Stimulated activated naive CD4-positive, alpha-beta T cell (primary cell): ENCODE data around the gene IMP4.
A peak's percentile ranks its signal among the peaks of the same experiment; 100 is the strongest.

Experiments
- DNase-seq, 6 experiments: peaks; one replicate each; lab custom pipeline; 2025; lab: John Stamatoyannopoulos, UW

IMP4 gene

DNA sequence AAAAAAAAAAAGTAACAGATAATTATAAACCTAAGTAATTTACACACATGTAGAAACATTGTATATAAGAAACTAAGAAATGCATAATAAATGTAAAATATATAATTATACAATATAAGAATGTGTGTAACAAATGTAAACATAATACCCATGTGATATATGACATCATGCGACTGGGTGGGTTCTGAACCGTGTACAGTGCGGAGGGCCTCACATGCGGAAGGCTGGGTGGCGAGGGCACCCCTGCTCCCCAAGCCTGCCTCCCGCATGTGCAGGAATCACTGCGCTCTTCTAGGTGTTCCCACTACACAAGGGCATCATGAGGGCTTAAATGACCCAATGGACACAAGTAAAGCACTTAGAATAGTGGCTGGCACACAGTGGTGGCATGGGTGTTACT lies 15.2 kb downstream of the IMP4 start:
- DNase-seq, result no peak

DNA sequence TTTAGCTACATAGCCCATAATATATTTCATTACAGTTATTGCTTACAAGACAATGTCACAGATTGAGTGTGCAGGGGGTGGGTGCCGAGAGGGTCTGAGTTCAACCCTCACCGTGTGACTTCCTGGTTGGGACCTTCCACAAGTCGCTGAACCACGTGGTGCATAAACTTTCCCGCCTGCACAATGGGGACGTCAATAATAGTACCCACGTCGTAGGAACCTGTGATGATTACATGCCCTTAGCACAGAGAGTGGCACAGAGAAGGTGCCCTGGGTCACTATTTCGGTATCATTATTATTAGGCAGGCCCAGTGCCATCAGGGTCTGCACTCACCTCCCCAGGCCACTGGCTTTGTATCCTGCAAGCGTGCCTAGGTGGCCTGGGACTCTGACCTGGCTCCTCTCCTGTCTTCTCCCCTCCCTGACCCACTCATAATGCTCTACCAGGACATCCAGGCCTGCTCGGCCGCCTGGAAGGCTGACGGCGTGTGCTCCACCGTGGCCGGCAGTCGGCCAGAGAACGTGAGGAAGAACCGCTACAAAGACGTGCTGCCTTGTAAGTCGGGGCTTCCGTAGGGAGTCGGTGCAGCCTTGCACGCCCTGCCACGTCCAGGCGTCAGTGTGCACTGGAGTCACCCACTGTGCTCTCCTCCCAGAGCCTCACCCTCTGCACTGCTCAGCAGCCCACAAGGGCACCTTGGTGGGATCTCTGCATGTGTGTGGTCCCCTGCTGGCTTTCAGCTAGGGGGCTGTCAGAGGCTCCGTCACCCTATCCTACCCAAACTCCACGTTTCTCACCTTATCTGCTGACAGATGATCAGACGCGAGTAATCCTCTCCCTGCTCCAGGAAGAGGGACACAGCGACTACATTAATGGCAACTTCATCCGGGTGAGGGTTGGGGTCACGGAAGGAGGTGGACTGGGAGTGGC lies 16.0 kb downstream of the IMP4 start:
- no peak for DNase-seq

DNA sequence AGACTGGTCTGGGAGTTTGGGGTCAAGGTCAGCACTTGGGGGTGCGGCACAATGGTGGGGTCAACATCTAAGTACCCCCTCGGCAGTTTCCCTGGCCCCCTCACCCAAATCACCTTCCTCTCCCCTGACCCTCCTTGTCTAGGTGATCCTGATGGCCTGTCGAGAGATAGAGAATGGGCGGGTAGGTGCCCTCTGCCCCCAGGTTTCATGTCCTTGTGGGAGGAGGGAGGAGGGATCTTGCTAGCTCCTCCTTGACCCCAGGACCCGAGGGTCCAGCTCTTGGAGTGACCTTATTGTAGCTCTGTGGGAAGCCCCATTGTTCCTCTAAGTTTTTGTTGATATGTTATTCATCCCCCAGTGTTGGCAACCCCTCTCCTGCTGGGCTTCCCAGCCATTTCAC lies 16.8 kb downstream of the IMP4 start:
- DNase-seq, result no peak

DNA sequence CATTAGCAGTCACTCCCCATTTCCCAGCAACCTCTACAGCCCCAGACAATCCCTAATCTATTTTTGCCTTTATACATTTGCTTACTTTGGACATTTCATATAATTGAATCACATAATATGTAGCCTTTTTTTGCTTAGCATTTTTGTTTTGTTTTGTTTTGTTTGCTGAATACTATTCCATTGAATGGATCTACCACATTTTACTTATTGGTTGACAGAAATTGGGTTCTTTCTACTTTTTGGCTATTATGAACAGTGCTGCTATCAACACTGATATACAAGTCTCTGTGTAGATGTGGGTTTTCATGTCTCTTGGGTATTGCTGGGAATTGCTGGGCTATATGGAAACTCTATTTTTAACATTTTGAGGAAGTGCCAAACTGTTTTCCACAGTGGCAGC lies 20.8 kb downstream of the IMP4 start:
- no peak for DNase-seq

DNA sequence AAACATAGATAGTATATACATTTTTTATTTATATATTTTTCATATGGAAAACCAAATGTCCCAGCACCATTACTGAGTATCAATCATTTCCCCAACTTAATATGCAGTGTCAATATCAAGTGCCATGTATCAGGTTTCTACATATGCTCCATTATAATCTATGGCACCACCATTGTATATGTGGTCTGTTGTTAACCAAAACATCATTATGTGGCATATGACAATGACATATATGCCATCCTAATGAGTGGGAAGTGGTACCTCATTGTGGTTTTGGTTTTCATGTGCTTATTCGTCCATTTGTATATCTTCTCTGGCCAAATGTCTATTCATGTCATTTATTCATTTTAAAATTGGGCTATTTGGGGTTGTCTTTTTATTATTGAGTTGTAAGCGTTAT lies 22.4 kb downstream of the IMP4 start:
- no peak for DNase-seq

DNA sequence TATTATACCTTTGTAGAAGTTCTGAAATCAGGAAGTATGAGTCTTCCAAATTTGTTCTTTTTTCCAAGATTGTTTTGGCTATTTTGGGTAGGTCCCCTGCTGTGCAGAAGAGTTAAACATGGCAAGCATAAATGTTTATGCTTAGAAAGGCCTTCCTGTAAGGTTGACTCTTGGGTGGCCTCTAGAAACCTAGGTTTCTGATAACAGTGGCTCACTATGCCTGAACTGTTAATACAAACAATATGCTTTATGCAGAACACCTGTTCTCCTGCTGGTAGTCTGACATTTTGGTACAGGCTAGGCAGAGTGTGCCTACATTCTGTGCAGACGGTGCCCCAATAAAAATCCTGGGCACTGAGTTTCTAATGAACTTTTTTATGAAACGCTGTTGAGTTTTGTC lies 23.3 kb downstream of the IMP4 start:
- DNase-seq, result no peak

DNA sequence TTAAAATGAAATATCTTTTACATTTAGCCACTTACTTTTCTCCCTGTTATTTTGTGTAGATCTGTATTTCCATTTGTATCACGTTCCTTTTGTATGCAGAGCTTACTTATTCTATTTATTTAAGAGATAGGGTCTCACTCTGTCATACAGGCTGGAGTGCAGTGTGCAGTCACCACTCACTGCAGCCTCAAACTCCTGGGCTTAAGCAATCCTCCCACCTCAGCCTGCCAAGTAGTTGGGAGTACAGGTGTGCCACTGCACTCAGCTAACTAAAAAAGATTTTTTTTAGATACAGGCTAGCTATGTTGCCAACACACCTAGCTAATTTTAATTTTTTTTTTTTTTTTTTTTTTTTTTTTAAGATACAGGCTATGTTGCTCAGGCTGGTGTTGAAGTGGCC lies 24.0 kb downstream of the IMP4 start:
- no peak for DNase-seq

DNA sequence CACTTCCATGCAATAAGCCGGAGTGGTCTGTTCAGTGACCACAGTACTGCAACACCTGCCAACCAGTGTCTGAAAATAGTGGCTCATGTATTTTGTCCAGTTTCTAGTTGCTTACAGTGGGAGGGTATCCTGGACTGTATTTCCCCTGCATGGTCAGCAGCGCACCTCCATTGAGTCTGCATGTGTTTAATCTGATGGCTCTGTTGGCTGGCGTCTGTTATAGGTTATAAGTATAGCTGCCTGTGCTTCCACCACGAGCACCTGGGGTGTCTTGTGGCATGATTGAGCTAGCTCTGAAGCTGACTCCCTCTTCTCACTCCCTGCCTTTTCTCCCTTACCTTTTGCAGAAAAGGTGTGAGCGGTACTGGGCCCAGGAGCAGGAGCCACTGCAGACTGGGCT lies 26.1 kb downstream of the IMP4 start:
- no peak for DNase-seq

DNA sequence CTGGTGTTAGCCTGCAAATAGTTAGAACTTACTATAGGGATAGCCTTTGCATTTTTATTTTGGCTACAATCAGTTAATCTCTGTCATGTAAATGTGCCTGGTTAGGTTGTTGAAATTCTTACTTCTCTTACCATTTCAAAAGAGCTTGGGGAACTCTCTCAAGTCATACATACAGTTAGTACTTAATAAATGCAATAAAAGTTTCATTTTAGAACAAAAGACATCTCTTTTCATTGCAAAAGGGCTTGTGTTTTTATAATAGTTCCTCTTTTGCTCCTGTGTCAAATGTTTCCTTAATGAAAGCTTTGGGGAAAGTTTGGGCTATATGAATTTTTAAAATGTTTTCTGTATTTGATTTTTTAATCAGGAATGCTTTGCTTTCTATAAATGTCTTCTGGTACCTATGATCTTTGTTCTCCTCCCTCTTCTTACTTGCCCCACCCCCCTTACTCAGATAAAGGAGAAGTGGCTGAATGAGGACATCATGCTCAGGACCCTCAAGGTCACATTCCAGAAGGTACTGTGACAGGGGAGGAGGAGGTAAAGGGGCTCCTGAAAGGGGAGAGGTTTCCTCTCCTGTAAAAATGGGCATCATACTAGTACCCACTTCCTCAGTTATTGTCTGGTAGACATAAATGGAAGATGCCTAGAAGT lies 26.7 kb downstream of the IMP4 start:
- DNase-seq, result no peak

DNA sequence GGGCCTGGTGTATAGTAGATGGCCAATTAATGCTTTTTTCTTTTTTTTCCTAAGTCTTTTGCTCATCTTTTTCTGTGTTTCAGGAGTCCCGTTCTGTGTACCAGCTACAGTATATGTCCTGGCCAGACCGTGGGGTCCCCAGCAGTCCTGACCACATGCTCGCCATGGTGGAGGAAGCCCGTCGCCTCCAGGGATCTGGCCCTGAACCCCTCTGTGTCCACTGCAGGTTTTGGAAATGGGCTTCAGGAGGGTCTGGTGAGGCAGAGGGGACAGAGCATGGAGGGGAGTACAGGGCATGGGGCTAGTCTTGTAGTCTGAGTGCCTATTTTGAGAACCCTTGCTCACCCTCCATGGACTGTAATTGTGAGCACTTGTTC lies 27.3 kb downstream of the IMP4 start:
- DNase-seq, result no peak

DNA sequence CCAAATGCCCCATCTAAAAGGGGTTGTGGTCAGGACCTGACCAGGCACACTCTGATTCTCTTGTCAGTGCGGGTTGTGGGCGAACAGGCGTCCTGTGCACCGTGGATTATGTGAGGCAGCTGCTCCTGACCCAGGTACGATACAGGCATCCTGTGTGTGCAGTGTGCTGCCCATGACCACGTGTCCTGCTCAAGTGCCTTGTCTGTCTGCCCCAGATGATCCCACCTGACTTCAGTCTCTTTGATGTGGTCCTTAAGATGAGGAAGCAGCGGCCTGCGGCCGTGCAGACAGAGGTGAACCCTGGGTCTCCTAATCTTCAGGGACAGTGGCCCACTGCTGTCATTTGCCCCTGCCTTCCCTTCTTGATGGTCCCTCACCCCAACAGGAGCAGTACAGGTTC lies 27.8 kb downstream of the IMP4 start:
- peak in 4 of 6 experiments; percentile 17 to 48 (median 25) for DNase-seq

DNA sequence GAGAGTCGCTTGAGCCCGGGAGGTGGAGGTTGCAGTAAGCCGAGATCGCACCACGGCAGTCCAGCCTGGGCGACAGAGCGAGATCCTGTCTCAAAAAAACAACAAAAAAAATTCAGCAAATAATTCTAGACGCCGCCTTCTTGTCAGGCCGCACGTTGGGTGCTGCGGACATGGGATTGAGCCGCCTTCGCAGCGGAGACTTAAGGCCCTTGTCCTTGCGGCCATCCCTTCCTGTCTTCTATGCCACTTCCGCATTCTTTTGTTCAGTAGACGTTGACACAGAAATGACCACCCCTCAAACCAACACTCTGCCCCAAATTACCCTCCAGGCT lies 29.0 kb downstream of the IMP4 start:
- DNase-seq, result no peak

DNA sequence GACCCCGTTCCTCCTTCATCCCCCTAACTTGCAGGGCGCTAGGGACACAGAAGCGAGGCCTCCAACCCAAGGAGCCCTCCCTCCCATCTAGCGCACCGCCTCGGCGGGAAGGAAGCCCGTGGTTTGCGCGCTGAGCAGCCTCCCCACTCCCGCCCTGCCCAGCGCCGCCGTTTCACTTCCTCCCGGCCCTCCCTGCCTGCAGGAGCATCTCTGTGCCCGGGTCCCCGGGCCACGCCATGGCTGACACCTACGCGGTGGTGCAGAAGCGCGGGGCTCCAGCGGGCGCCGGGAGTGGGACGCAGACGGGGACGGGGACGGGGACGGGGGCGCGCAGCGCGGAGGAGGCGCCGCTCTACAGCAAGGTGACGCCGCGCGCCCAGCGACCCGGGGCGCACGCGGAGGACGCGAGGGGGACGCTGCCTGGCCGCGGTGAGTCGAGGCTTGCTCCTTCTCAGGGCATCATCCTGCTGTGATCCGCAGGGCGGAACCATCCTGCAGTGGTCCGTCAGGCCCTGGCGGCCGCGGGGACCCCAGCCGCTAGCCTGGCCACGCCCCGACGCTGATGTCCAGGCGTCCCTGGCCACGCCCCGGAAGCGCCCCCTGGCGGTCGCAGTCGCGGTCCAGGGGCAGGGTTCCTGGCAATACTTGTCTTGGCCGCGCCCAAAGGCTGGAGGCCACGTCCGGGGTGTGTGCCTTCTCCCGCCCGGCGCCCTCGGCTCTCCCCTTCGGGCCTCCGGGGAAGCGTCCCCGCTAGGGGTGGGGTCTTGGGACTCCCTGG lies 29.5 kb downstream of the IMP4 start:
- DNase-seq, result peak; percentile 34 to 74 (median 55)

DNA sequence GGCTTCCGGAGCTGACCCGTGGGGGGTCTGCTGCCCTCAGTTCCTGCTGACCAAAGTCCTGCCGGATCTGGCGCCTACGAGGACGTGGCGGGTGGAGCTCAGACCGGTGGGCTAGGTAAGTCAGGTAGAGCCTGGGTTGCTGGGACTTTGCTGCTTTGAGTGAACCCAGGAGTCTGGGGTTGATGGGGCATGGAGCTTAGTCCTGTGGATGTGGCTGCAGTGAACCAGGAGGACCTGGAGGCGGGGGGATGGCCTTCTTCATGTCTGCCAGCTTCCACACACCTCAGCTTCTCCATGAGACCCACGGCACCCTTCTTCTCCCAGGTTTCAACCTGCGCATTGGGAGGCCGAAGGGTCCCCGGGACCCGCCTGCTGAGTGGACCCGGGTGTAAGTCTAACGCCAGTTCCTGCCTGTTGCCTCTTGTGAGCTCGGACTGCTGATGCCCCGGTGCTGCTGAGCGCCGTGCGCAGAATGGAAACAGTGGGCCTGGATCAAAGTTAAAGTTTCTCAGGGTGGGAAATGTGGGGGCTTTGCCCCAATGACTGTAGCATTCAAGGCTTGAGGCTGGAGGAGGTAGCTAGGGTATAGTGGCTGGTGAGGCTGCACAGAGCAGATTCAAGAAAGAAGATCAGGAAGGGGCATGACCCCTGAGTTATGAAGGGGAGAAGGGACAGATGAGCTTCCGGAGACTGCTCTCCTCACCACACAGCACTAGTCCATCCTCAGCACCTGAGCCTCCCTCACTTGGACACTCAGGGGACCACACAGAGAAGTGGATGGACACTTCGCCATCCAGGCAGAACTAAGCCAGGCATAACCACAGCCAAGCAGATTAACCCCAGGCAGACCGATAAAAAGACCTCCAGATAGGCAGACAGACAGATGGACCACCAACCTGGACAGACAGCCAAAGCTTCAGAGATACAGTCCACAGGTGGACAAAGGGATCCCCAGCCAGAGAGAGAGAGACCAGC lies 30.4 kb downstream of the IMP4 start:
- DNase-seq, result peak in 1 of 6 experiments; percentile 26

DNA sequence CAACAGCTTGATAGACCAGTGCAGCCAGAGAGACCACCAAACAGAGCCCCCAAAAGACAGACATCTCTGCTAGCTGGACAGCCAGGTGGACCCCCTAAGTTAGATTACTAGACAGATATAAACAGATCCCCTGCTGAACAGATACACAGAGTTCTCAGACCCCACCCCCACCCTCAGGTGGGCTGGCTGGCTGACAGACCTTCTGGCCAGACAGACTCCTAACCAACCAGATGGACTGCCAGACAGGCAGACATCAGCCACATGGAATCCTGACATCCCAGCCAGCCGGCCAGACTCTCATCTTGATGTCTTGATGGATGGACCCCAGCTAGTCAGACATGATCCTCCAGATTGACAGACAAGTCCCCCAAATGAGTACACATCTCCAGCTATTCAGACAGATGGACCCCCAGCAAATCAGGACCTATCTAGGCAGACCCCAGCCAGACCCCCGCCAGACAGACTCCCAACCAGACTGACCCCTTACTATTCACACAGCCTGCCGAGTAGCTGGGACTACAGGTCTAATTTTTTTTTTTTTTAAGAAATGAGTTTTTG lies 31.2 kb downstream of the IMP4 start:
- DNase-seq, result no peak

DNA sequence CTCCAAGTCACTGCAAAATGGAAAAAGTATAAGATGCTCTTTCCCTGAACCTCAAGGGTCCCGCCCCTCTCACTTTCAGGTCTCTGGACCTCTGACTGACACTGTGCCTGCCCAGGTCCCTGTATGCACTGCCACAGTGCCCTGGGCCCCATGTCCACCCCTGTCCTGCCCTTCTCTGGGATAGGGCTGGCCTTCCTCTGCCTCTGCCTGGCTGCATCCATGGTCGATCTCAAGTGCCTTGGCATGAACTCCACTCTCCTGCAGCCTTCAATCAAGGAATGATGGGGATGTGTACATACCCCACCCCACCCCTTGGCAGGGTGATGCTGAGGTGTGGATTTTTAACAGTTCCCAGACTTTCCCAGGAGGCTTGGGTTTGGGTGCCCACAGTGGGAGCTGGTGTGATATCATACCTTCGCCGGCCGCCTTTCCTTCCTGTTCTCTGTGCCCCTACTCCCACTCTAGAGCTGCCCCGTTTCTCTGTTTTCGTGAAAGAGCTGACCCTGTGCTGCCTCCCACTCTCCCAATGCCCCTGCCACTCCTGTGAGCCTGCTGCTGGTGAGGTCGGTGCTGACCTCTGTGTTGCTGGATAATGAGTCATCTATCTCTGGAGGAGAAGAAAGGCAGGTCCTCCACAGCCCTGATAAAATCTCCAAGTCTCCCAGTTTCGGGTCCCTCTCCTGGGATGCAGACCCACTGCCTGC lies 32.0 kb downstream of the IMP4 start:
- DNase-seq, result no peak

DNA sequence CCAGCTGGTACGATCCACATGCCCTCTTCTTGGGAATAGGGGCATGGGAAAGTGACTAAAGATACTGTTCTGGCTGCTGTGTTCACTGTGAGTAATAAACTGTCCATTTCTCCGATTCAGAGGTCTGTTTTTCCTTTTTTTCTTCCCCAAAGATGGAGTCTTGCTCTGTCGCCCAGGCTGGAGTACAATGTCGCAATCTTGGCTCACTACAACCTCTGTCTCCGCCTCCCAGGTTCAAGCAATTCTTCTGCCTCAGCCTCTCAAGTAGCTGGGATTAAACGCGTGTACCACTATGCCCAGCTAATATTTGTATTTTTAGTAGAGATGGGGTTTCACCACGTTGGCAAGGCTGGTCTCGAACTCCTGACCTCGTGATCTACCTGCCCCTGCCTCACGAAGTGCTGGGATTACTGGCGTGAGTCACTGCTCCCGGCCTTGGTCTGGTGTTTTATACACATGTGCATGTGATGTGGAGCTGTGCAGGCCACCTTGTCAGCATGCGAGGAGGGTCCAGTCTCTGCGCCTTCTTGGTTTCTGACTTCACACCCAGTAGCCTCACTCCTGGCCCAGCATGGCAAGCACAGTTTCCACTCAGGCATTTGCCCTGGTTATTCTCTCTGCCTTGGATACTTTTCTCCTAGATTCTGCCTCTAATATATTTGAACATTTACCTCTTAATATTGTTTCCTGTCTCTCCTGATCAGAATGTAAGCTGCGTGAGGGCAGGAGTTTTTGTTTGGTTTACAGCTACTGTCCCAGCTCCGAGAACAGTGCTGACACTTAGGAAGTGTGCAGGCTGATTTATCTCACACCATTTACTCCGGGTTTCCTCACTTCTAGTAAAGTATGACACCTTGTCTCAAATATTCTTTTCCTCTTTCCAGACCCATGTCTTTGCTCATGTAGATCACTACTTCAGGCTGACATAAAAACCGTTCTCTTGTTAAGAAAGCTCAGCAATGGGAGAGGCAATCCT lies 32.9 kb downstream of the IMP4 start:
- no peak for DNase-seq

DNA sequence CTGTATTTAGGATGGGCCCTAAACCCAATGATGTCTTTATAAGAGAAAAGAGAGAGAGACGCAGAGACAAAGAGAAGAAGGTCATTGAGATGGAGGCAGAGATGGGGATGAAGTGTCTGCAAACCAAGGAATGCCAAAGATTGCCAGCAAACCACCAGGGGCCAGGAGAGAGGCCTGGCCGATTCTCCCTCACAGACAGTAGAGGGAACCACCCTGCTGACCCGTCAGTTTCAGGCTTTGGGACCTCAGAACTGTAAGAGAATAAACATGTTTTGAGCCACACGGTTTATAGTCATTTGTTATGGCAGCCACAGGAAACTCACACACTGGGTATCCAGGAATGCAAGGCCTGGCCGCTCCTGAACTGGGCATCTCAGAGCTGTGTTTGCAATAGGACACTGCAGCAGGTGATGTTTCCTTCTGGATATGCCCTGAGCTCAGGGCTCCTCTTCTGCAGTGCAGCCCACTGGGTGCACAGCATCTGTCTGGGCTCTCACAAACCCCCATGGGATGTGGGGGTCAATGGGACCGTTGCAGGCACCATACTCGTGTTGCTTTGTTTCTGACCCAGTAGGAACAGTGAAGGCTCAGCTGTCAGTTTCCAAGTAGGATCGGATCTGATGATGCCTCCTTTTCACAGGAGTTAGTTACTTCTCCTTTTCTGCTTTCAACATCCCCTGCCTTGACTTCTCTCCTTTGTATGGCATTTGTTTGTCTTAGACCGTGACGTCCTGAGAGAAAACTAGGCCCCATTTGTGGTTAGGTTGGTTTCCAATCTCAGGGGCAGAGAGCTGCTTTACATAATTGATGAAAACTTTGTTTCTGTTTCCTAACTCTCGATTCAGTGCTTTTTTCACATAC lies 34.0 kb downstream of the IMP4 start:
- DNase-seq, result no peak

DNA sequence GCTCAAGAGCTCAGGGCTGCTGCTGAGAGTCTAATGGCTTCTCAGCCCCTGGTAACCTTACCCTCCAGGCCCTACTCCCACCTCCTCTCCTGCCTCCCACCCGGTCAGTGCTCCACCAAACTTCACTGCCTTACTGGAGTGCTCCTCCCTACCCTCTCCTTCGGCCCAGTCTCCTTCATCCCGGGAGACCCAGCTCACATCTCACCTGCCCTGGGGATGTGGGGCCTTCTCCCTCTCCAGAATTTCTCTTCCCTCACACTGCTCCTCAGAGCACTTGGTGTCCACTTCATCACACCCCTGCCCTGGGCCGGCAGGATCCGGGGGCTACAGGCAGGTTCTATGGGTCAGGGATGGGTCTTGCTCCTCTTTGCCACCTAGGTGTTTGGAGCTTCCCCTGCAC lies 34.8 kb downstream of the IMP4 start:
- no peak for DNase-seq
